ENCODE results near the gene PLLP.

PLLP gene

GRCh38 chr16:57239107-57239506 lies 45.4 kb downstream of the PLLP start:
- no peak overlapping the region for H3K9ac ChIP-seq (ENCODE audit: low read depth, low read length, poor library complexity, severe bottlenecking)
- H3K27me3 ChIP-seq (ENCODE audit: insufficient read depth, low read length, poor library complexity, severe bottlenecking), result no peaks in the 10 kb centered on the region
- H3K9me3 ChIP-seq (ENCODE audit: insufficient read depth, low read depth, low read length), result no peaks in the 10 kb centered on the region
- H4K20me1 ChIP-seq (ENCODE audit: insufficient read depth, low read length, poor library complexity, severe bottlenecking), result no peaks in the 10 kb centered on the region
- no peak for TF ChIP-seq CTCF (conservative IDR thresholded peaks at IDR 0.05; ENCODE audit: low read length)
- TF ChIP-seq EZH2phosphoT487 (IDR thresholded peaks at IDR 0.05; ENCODE audit: borderline replicate concordance), result no peak
- no peak overlapping the region for H3K4me3 ChIP-seq (ENCODE audit: low read length, poor library complexity, severe bottlenecking)
- peaks cover 51% of the 10 kb centered on the region; the same call in 1 of the 2 replicates for H3K36me3 ChIP-seq (ENCODE audit: insufficient read depth, low read length)
- peaks cover 1% of the 10 kb centered on the region for H3K4me1 ChIP-seq (ENCODE audit: insufficient read depth, low read length, poor library complexity, severe bottlenecking)
- H3K79me2 ChIP-seq (ENCODE audit: insufficient read depth, low read length), result no peaks in the 10 kb centered on the region
- no peak overlapping the region for H2AFZ ChIP-seq (ENCODE audit: low read length)
- no peaks in the 10 kb centered on the region for H3F3A ChIP-seq (ENCODE audit: low read depth)
- no peaks in the 10 kb centered on the region for H3K9me2 ChIP-seq (replicated peaks; ENCODE audit: low read depth, low read length)
- no peak overlapping the region for H3K4me2 ChIP-seq (ENCODE audit: low read depth, low read length, poor library complexity, severe bottlenecking)

- no peaks in the 10 kb centered on the region for H4K20me1 ChIP-seq (ENCODE audit: insufficient read depth, low read length, poor library complexity, severe bottlenecking)
- H3K4me3 ChIP-seq (ENCODE audit: low read length, poor library complexity, severe bottlenecking), result no peak overlapping the region
- H3K9ac ChIP-seq (ENCODE audit: low read depth, low read length, poor library complexity, severe bottlenecking), result no peak overlapping the region
- H3K4me2 ChIP-seq (ENCODE audit: low read depth, low read length, poor library complexity, severe bottlenecking), result no peak overlapping the region
- no peaks in the 10 kb centered on the region for H3K9me2 ChIP-seq (replicated peaks; ENCODE audit: low read depth, low read length)
- no peaks in the 10 kb centered on the region for H3K27me3 ChIP-seq (ENCODE audit: insufficient read depth, low read length, poor library complexity, severe bottlenecking)
- H3K9me3 ChIP-seq (ENCODE audit: insufficient read depth, low read depth, low read length), result no peaks in the 10 kb centered on the region
- no peak overlapping the region for H2AFZ ChIP-seq (ENCODE audit: low read length)
- H3K36me3 ChIP-seq (ENCODE audit: insufficient read depth, low read length), result peaks cover 56% of the 10 kb centered on the region; the same call in 1 of the 2 replicates
- H3K79me2 ChIP-seq (ENCODE audit: insufficient read depth, low read length), result no peaks in the 10 kb centered on the region
- H3K4me1 ChIP-seq (ENCODE audit: insufficient read depth, low read length, poor library complexity, severe bottlenecking), result no peaks in the 10 kb centered on the region
- no peak for TF ChIP-seq CTCF (conservative IDR thresholded peaks at IDR 0.05; ENCODE audit: low read length)
- TF ChIP-seq EZH2phosphoT487 (IDR thresholded peaks at IDR 0.05; ENCODE audit: borderline replicate concordance), result no peak
- H3F3A ChIP-seq (ENCODE audit: low read depth), result no peaks in the 10 kb centered on the region
Observed at GRCh38 chr16:57238682-57239081, 45.8 kb downstream of the PLLP start.

GRCh38 chr16:57236022-57236350 lies 48.5 kb downstream of the PLLP start:
- Histone ChIP-seq H3K4me3 (ENCODE audit: low read length, poor library complexity, severe bottlenecking) (no peak overlapping the region), H3K9me2 (replicated peaks; ENCODE audit: low read depth, low read length) (no peaks in the 10 kb centered on the region), H3F3A (ENCODE audit: low read depth) (no peaks in the 10 kb centered on the region), H3K4me2 (ENCODE audit: low read depth, low read length, poor library complexity, severe bottlenecking) (no peak overlapping the region), H3K36me3 (ENCODE audit: insufficient read depth, low read length) (peaks cover 83% of the 10 kb centered on the region; the same call in 1 of the 2 replicates), H4K20me1 (ENCODE audit: insufficient read depth, low read length, poor library complexity, severe bottlenecking) (no peaks in the 10 kb centered on the region), H3K4me1 (ENCODE audit: insufficient read depth, low read length, poor library complexity, severe bottlenecking) (no peaks in the 10 kb centered on the region), H3K9ac (ENCODE audit: low read depth, low read length, poor library complexity, severe bottlenecking) (no peak overlapping the region), H3K27me3 (ENCODE audit: insufficient read depth, low read length, poor library complexity, severe bottlenecking) (no peaks in the 10 kb centered on the region), H3K79me2 (ENCODE audit: insufficient read depth, low read length) (no peaks in the 10 kb centered on the region), H2AFZ (ENCODE audit: low read length) (no peak overlapping the region), H3K9me3 (ENCODE audit: insufficient read depth, low read depth, low read length) (no peaks in the 10 kb centered on the region)
- no peak for TF ChIP-seq EZH2phosphoT487 (IDR thresholded peaks at IDR 0.05; ENCODE audit: borderline replicate concordance)
- no peak for TF ChIP-seq CTCF (conservative IDR thresholded peaks at IDR 0.05; ENCODE audit: low read length)
